GM12801 (cell line): Measurements from ENCODE around the gene CFAP73.

Source experiments
- CTCF ChIP-seq: IDR thresholded peaks from one replicate; pipeline ENCODE4 v1.5.1; 2011; ENCODE audit warnings: control low read depth; ENCODE audit not compliant: insufficient read length; ENCODE audit errors: extremely low read depth

CFAP73 gene

GRCh38 chr12:113165521-113166450, 16.3 kb downstream of the CFAP73 start:
- TF ChIP-seq CTCF: no peak

- TF ChIP-seq CTCF: no peak
Measured at GRCh38 chr12:113167868-113168267, 18.3 kb downstream of the CFAP73 start.

- TF ChIP-seq CTCF: no peak
Measured at GRCh38 chr12:113169697-113170096, 20.2 kb downstream of the CFAP73 start.

- no peak for TF ChIP-seq CTCF
Measured at GRCh38 chr12:113170457-113170856, 20.9 kb downstream of the CFAP73 start.

GRCh38 chr12:113170926-113171325, 21.4 kb downstream of the CFAP73 start:
- no peak for TF ChIP-seq CTCF

GRCh38 chr12:113171543-113171942, 22.0 kb downstream of the CFAP73 start:
- TF ChIP-seq CTCF: no peak

GRCh38 chr12:113172185-113172584, 22.7 kb downstream of the CFAP73 start:
- TF ChIP-seq CTCF: no peak
